Neuronal stem cell (in vitro differentiated cells): ENCODE data around the gene KAT7.
A peak's percentile ranks its signal among the peaks of the same experiment; 100 is the strongest.

Experiments used
- DNase-seq: peaks from one replicate; pipeline ENCODE4 v3.0.0-alpha.2; 2013; ENCODE audit warnings: low spot score
- H2AFZ ChIP-seq: one replicate; pipeline ENCODE4 v1.6.1; 2013; ENCODE audit warnings: mild to moderate bottlenecking, low read length, inconsistent platforms
- H2AK5ac ChIP-seq: 2 replicates; pipeline ENCODE4 v1.6.1; 2013; ENCODE audit warnings: low read depth, mild to moderate bottlenecking, inconsistent platforms, low read length, moderate library complexity, mixed read lengths
- H2BK120ac ChIP-seq: 2 replicates; pipeline ENCODE4 v1.6.1; 2013; ENCODE audit warnings: low read depth, mild to moderate bottlenecking, inconsistent platforms, low read length, moderate library complexity, mixed read lengths
- H2BK12ac ChIP-seq: one replicate; pipeline ENCODE4 v1.6.1; 2013; ENCODE audit warnings: low read length, inconsistent platforms
- H2BK15ac ChIP-seq: 2 replicates; pipeline ENCODE4 v1.6.1; 2013; ENCODE audit warnings: mild to moderate bottlenecking, low read length, inconsistent platforms, mixed read lengths
- H2BK5ac ChIP-seq: one replicate; pipeline ENCODE4 v1.6.1; 2013; ENCODE audit warnings: inconsistent platforms, mild to moderate bottlenecking, low read length, moderate library complexity
- H3K14ac ChIP-seq: one replicate; pipeline ENCODE4 v1.6.1; 2013; ENCODE audit warnings: low read length, inconsistent platforms
- H3K18ac ChIP-seq: 2 replicates; pipeline ENCODE4 v1.6.1; 2013; ENCODE audit warnings: low read length, inconsistent platforms
- H3K23ac ChIP-seq: 2 replicates; pipeline ENCODE4 v1.6.1; 2013; ENCODE audit warnings: low read depth, mild to moderate bottlenecking, mixed read lengths, low read length, inconsistent platforms; ENCODE audit not compliant: poor library complexity
- H3K27ac ChIP-seq: replicated peaks from 3 replicates; pipeline ENCODE4 v1.5.1; 2013; ENCODE audit warnings: low read length, inconsistent platforms
- H3K27me3 ChIP-seq, 3 experiments: 2 replicates each; pipeline ENCODE4 v1.6.1; 2013; ENCODE audit warnings: low read length in 3 of 3, mild to moderate bottlenecking in 2 of 3, inconsistent platforms in 1 of 3, low read depth in 1 of 3, mixed read lengths in 1 of 3, moderate library complexity in 1 of 3; ENCODE audit not compliant: control insufficient read depth in 3 of 3, insufficient read depth in 3 of 3
- H3K36me3 ChIP-seq, 2 donors: replicated peaks in 1 of 2; 2 replicates each; pipeline ENCODE4 v1.6.1; 2013; ENCODE audit warnings: low read length in 2 of 2; ENCODE audit not compliant: control insufficient read depth in 2 of 2, insufficient read depth in 2 of 2
- H3K4ac ChIP-seq: 2 replicates; pipeline ENCODE4 v1.6.1; 2013; ENCODE audit warnings: inconsistent platforms, mild to moderate bottlenecking, low read length, moderate library complexity
- H3K4me1 ChIP-seq, 2 donors: 1 replicate in 1 of 2; 2 replicates in 1 of 2; pipeline ENCODE4 v1.6.1; 2013; ENCODE audit warnings: low read length in 2 of 2, low read depth in 1 of 2; ENCODE audit not compliant: control insufficient read depth in 2 of 2, insufficient read depth in 1 of 2
- H3K4me2 ChIP-seq: one replicate; pipeline ENCODE4 v1.6.1; 2013; ENCODE audit warnings: mild to moderate bottlenecking, low read length, inconsistent platforms; ENCODE audit not compliant: insufficient read depth, poor library complexity, severe bottlenecking
- H3K4me3 ChIP-seq, 2 donors: 2 replicates each; pipeline ENCODE4 v1.5.1; 2013; ENCODE audit warnings: low read length in 2 of 2, mild to moderate bottlenecking in 2 of 2, inconsistent platforms in 1 of 2, moderate library complexity in 1 of 2
- H3K79me1 ChIP-seq: one replicate; pipeline ENCODE4 v1.6.1; 2013; ENCODE audit warnings: low read depth, mild to moderate bottlenecking, inconsistent platforms, low read length, moderate library complexity
- H3K9ac ChIP-seq: one replicate; pipeline ENCODE4 v1.6.1; 2013; ENCODE audit warnings: mild to moderate bottlenecking, low read depth, low read length, inconsistent platforms; ENCODE audit not compliant: poor library complexity
- H3K9me3 ChIP-seq, 2 donors: replicated peaks in 1 of 2; 2 replicates each; pipeline versions ENCODE3 to v1.6.1; 2013; ENCODE audit warnings: low read length in 2 of 2, mild to moderate bottlenecking in 2 of 2, inconsistent platforms in 1 of 2, low read depth in 1 of 2, mixed read lengths in 1 of 2, moderate library complexity in 1 of 2; ENCODE audit not compliant: control insufficient read depth in 2 of 2, insufficient read depth in 1 of 2
- H4K8ac ChIP-seq: one replicate; pipeline ENCODE4 v1.6.1; 2013; ENCODE audit warnings: low read depth, mild to moderate bottlenecking, inconsistent platforms, low read length, moderate library complexity
- H4K91ac ChIP-seq: one replicate; pipeline ENCODE4 v1.6.1; 2013; ENCODE audit warnings: low read length, low read depth, mild to moderate bottlenecking, inconsistent platforms; ENCODE audit not compliant: poor library complexity
- WGBS, 2 donors: extraction: QIAGEN DNeasy Blood & Tissue Kit; methylation state at CpG; one replicate each; pipeline ENCODE4 v1.1.7; 2013; ENCODE audit warnings: missing lambda C conversion rate in 2 of 2, mixed read lengths in 1 of 2; ENCODE audit not compliant: insufficient read length in 2 of 2, insufficient replicate concordance in 1 of 2; ENCODE audit errors: extremely low coverage in 2 of 2; 5-methylcytosine and 5-hydroxymethylcytosine counted together

Gene KAT7

DNA sequence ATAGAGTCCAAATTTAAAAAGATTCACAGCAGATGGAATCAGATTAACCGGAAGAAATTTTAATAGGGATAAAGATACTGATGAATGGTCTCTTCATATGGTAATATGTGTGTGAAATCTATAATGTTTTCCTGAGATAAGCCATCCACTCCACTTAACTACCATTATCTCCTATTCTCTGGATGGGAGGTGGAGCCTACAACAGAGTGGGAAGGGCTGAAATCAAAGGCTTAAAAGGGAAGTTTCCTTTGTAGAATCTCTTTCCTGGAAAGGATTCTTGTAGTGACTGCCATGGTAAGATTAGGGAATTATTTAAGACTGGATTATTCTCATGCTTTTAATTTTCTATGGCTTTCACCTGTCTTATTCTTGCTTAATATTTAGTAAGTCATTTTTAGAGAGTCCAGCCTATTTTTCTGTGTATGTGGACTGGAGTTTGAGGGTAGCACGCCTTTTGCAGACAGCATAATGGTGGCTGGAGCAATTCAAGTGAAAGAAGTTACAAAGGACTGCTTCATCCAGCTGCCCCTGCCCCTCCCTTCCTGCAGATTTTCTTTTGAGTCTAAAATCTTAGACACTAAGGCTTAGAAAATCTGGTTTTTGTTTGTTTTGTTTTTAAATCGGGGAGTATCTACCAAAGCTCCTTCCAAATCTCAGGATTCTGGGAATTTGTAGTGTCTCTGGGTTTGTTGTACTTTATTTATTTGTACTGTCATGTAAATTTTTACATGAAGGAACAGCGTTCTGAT, 26.5 kb downstream of the KAT7 start:
- peak overlapping the region in 1 of 2 donors; percentile 24 for H3K4me3 ChIP-seq

GRCh38 chr17:49815761-49816281, 27.3 kb downstream of the KAT7 start:
- H4K91ac ChIP-seq, result no peak overlapping the region
- H3K79me1 ChIP-seq, result no peaks in the 10 kb centered on the region
- no peak overlapping the region for H4K8ac ChIP-seq
- H2BK120ac ChIP-seq, result no peak overlapping the region
- H3K18ac ChIP-seq, result no peak overlapping the region
- H3K23ac ChIP-seq, result no peak overlapping the region
- no peak overlapping the region for H3K14ac ChIP-seq
- WGBS, 2 donors, result no CpG with 5 or more reads among the region's 9 CpGs
- peak overlapping the region; percentile 96 for H3K27ac ChIP-seq
- no peak overlapping the region for H2AK5ac ChIP-seq
- no peaks in the 10 kb centered on the region for H3K27me3 ChIP-seq
- peak overlapping the region in 1 of 2 donors; percentile 24 for H3K4me3 ChIP-seq
- no peak overlapping the region for H2BK5ac ChIP-seq
- H3K9ac ChIP-seq, result no peak overlapping the region
- H3K4me2 ChIP-seq, result peak overlapping the region; percentile 38
- H3K4me1 ChIP-seq, result peaks cover 7 to 29% of the 10 kb centered on the region in 2 donors
- peak; percentile 30 for DNase-seq
- H3K4ac ChIP-seq, result no peak overlapping the region
- H3K9me3 ChIP-seq, result no peaks in the 10 kb centered on the region
- no peak overlapping the region for H2BK15ac ChIP-seq
- peaks cover 9 to 80% of the 10 kb centered on the region in 2 donors for H3K36me3 ChIP-seq
- H2BK12ac ChIP-seq, result no peak overlapping the region
- H2AFZ ChIP-seq, result no peak overlapping the region

More for the DNA sequence above, 26.5 kb downstream of the KAT7 start:
- peak; percentile 29 for DNase-seq
- Histone ChIP-seq H2BK5ac (no peak overlapping the region), H4K91ac (no peak overlapping the region), H3K4me1 (peaks cover 7 to 29% of the 10 kb centered on the region in 2 donors), H3K9ac (no peak overlapping the region), H3K36me3 (peaks cover 9 to 81% of the 10 kb centered on the region in 2 donors), H3K9me3 (no peaks in the 10 kb centered on the region), H2AFZ (peak overlapping the region; percentile 39), H3K14ac (no peak overlapping the region), H3K79me1 (no peaks in the 10 kb centered on the region), H3K18ac (no peak overlapping the region), H2BK120ac (no peak overlapping the region), H2BK15ac (no peak overlapping the region), H4K8ac (no peak overlapping the region), H3K23ac (no peak overlapping the region), H3K4me2 (no peak overlapping the region), H3K27me3 (no peaks in the 10 kb centered on the region), H2BK12ac (no peak overlapping the region), H3K27ac (peak overlapping the region; percentile 96), H2AK5ac (no peak overlapping the region), H3K4ac (no peak overlapping the region)
- WGBS, 2 donors, result no CpG with 5 or more reads among the region's 4 CpGs

DNA sequence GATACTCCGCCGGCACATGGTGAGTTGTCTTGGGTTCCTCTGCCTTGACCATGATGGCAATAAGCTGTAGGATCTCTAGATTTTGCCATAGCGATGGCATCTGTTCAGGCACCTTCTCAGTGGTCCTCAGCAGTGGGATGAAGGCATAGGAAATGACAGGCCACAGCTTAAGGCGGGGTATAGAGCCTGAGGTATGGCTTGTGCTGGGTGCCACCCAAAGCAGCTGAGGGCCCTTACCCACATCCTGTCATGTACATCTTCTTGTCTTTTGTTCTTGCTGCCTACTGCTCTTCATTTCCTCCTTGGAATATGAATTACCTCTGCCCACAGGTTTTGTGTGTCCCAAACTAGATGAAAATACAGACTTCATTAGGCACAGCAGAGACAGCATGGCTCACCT, 29.5 kb downstream of the KAT7 start:
- Histone ChIP-seq H2BK15ac (no peak overlapping the region), H3K4me3 (no peak overlapping the region), H3K18ac (no peak overlapping the region), H3K27me3 (no peaks in the 10 kb centered on the region), H4K91ac (no peak overlapping the region), H3K27ac (no peak overlapping the region), H3K4me2 (no peak overlapping the region), H3K23ac (no peak overlapping the region), H2BK5ac (no peak overlapping the region), H2BK12ac (no peak overlapping the region), H3K9ac (no peak overlapping the region), H2BK120ac (no peak overlapping the region), H2AK5ac (no peak overlapping the region), H3K36me3 (peaks cover 20 to 82% of the 10 kb centered on the region in 2 donors), H3K79me1 (no peaks in the 10 kb centered on the region), H2AFZ (no peak overlapping the region), H3K14ac (no peak overlapping the region), H3K9me3 (no peaks in the 10 kb centered on the region), H3K4me1 (peaks cover 7 to 29% of the 10 kb centered on the region in 2 donors), H4K8ac (no peak overlapping the region), H3K4ac (no peak overlapping the region)
- no CpG with 5 or more reads among the region's 4 CpGs for WGBS, 2 donors
- DNase-seq, result no peak

- no peaks in the 10 kb centered on the region for H3K9me3 ChIP-seq
- H2AK5ac ChIP-seq, result no peak overlapping the region
- H3K79me1 ChIP-seq, result no peaks in the 10 kb centered on the region
- no CpG with 5 or more reads among the region's 5 CpGs for WGBS, 2 donors
- H2BK5ac ChIP-seq, result no peak overlapping the region
- H2BK12ac ChIP-seq, result no peak overlapping the region
- no peak for DNase-seq
- H3K4me3 ChIP-seq, result peak overlapping the region in 1 of 2 donors; percentile 7
- no peak overlapping the region for H3K18ac ChIP-seq
- H4K91ac ChIP-seq, result no peak overlapping the region
- no peak overlapping the region for H2AFZ ChIP-seq
- no peak overlapping the region for H2BK15ac ChIP-seq
- peaks cover 5 to 28% of the 10 kb centered on the region in 2 donors for H3K4me1 ChIP-seq
- no peaks in the 10 kb centered on the region for H3K27me3 ChIP-seq
- no peak overlapping the region for H3K4ac ChIP-seq
- H3K23ac ChIP-seq, result no peak overlapping the region
- H3K14ac ChIP-seq, result no peak overlapping the region
- H2BK120ac ChIP-seq, result no peak overlapping the region
- no peak overlapping the region for H3K4me2 ChIP-seq
- H3K9ac ChIP-seq, result no peak overlapping the region
- H4K8ac ChIP-seq, result no peak overlapping the region
- no peak overlapping the region for H3K27ac ChIP-seq
- peaks cover 27 to 82% of the 10 kb centered on the region in 2 donors for H3K36me3 ChIP-seq
Observed at GRCh38 chr17:49819138-49819537, 30.7 kb downstream of the KAT7 start.
